KMS-11 (cell line): ENCODE data around the gene SHMT2.
"Not testable (repeated sequence)": the region's sequence is repeated elsewhere in the genome, so short reads cannot be mapped to it uniquely, and the experiment has no call there.

Source experiments
- H2AFZ ChIP-seq: fragments of 200-600 bp; sonication (generic); 2 replicates; pipeline ENCODE4 v1.6.1; 2016; ENCODE audit warnings: antibody characterized with exemption, mixed run types, low read depth
- H3K27ac ChIP-seq: fragments of 200-600 bp; sonication (generic); 2 replicates; pipeline ENCODE4 v1.6.1; 2016; ENCODE audit warnings: mild to moderate bottlenecking, mixed run types
- H3K27me3 ChIP-seq: fragments of 200-600 bp; sonication (generic); 2 replicates; pipeline ENCODE4 v1.6.1; 2017; ENCODE audit warnings: mild to moderate bottlenecking, low read depth, mixed run types, moderate library complexity; ENCODE audit not compliant: insufficient read depth
- H3K36me3 ChIP-seq: fragments of 200-600 bp; sonication (generic); 2 replicates; pipeline ENCODE4 v1.6.1; 2017; ENCODE audit warnings: mild to moderate bottlenecking, mixed run types; ENCODE audit not compliant: insufficient read depth
- H3K4me1 ChIP-seq: fragments of 200-600 bp; sonication (generic); 2 replicates; pipeline ENCODE4 v1.6.1; 2016; ENCODE audit warnings: mild to moderate bottlenecking, low read depth, mixed run types; ENCODE audit not compliant: poor library complexity, severe bottlenecking
- H3K4me2 ChIP-seq: fragments of 200-600 bp; sonication (generic); 2 replicates; pipeline ENCODE4 v1.7.0; 2016; ENCODE audit warnings: mild to moderate bottlenecking, mixed run types
- H3K4me3 ChIP-seq: fragments of 200-600 bp; sonication (generic); IDR thresholded peaks from 2 replicates; pipeline ENCODE4 v1.6.1; 2017; ENCODE audit warnings: low read depth, low read length, mixed read lengths; ENCODE audit not compliant: insufficient read depth
- H3K79me2 ChIP-seq: fragments of 200-600 bp; sonication (generic); 2 replicates; pipeline ENCODE4 v1.6.1; 2016; ENCODE audit warnings: low read depth, mixed run types; ENCODE audit not compliant: insufficient read depth
- H3K9ac ChIP-seq: fragments of 200-600 bp; sonication (generic); 2 replicates; pipeline ENCODE4 v1.6.1; 2016; ENCODE audit warnings: mild to moderate bottlenecking, mixed run types
- H4K20me1 ChIP-seq: fragments of 200-600 bp; sonication (generic); 2 replicates; pipeline ENCODE4 v1.6.1; 2016; ENCODE audit warnings: mild to moderate bottlenecking, mixed run types; ENCODE audit not compliant: insufficient read depth
- TF ChIP-seq, protein P1 (sequence below): fragments of 200-600 bp; sonication (generic); conservative IDR thresholded peaks from 2 replicates; pipeline ENCODE4 v1.6.1; 2017; ENCODE audit warnings: low read depth, mild to moderate bottlenecking, antibody characterized with exemption, low read length, moderate library complexity, mixed read lengths

SHMT2 gene

DNA sequence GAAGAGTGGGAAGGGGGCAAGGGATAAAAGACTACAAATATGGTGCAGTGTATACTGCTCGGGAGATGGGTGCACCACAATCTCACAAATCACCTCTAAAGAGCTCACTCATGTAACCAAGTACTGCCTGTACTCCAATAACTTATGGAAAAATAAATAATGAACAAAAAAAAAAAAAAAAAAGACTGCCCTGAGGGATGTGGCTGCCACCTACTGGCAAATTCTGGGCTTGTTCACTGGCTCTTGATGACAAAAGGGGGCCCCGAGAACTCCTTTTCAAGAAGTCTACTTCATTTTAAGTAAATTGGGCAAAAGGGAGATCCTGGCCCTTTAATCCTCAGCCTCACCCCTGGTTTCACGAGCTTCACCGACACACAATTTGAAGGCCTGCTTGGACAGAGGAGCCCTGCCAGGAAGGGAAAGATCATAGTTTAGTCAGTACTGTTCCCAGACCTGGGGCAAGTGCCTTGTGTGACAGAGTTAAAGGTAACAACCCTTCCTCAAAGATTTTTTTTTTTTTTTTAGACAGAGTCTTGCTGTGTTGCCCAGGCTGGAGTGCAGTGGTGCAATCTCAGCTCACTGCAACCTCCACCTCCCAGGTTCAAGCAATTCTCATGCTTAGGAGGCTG lies 47.5 kb downstream of the SHMT2 start:
- Histone ChIP-seq H3K36me3 (no peaks in the 10 kb centered on the region), H3K4me3 (no peak overlapping the region), H3K4me1 (no peaks in the 10 kb centered on the region), H3K9ac (no peak overlapping the region), H3K4me2 (no peak overlapping the region), H3K27me3 (no peaks in the 10 kb centered on the region), H4K20me1 (no peaks in the 10 kb centered on the region), H2AFZ (no peak overlapping the region), H3K27ac (no peak overlapping the region), H3K79me2 (no peaks in the 10 kb centered on the region)
- TF ChIP-seq, protein P1, sequence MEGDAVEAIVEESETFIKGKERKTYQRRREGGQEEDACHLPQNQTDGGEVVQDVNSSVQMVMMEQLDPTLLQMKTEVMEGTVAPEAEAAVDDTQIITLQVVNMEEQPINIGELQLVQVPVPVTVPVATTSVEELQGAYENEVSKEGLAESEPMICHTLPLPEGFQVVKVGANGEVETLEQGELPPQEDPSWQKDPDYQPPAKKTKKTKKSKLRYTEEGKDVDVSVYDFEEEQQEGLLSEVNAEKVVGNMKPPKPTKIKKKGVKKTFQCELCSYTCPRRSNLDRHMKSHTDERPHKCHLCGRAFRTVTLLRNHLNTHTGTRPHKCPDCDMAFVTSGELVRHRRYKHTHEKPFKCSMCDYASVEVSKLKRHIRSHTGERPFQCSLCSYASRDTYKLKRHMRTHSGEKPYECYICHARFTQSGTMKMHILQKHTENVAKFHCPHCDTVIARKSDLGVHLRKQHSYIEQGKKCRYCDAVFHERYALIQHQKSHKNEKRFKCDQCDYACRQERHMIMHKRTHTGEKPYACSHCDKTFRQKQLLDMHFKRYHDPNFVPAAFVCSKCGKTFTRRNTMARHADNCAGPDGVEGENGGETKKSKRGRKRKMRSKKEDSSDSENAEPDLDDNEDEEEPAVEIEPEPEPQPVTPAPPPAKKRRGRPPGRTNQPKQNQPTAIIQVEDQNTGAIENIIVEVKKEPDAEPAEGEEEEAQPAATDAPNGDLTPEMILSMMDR, result peak; percentile 62

DNA sequence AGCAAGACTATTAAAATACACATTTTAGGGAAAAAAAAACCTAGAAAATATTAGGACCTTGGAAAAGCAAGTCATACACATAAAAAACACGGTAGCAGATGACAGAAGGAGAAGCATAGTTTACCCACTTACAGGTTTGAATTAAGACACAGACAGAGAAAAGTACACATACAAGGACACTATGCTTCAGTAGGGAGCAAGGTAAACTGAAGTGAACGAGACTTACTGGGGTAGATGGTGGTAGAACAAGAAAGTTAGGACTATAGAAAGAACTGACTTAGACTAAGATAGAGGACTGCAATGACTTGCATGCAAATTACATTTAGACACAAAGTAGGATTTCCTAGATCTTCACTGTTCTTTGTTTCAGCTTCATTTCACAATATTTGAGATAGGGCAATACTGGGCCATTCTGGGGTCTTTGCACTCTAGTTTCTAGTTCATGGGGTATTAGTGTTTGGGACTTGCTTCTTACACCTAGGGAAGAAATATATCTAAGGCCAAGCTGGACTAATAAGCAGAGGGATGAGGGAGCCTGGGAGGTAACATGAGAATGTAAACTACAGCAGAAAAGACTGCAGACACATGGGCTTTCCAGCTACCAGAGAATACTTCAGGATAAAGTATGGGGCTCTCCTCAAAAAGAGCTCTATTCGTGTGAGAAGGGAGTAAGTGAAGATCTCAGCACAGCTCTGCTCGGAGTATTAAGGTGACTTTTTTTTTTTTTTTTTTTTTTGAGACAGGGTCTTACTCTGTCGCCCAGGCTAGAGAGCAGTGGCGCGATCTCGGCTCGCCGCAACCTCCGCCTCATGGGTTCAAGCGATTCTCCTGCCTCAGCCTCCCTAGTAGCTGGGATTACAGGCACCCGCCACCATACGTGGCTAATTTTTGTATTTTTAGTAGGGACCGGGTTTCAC lies 49.2 kb downstream of the SHMT2 start:
- Histone ChIP-seq H2AFZ (no peak overlapping the region), H3K36me3 (no peaks in the 10 kb centered on the region), H3K27ac (no peak overlapping the region), H3K9ac (no peak overlapping the region), H3K79me2 (no peaks in the 10 kb centered on the region), H3K4me1 (no peaks in the 10 kb centered on the region), H4K20me1 (no peaks in the 10 kb centered on the region), H3K4me2 (no peak overlapping the region), H3K27me3 (no peaks in the 10 kb centered on the region), H3K4me3 (no peak overlapping the region)
- TF ChIP-seq, protein P1, result no peak

DNA sequence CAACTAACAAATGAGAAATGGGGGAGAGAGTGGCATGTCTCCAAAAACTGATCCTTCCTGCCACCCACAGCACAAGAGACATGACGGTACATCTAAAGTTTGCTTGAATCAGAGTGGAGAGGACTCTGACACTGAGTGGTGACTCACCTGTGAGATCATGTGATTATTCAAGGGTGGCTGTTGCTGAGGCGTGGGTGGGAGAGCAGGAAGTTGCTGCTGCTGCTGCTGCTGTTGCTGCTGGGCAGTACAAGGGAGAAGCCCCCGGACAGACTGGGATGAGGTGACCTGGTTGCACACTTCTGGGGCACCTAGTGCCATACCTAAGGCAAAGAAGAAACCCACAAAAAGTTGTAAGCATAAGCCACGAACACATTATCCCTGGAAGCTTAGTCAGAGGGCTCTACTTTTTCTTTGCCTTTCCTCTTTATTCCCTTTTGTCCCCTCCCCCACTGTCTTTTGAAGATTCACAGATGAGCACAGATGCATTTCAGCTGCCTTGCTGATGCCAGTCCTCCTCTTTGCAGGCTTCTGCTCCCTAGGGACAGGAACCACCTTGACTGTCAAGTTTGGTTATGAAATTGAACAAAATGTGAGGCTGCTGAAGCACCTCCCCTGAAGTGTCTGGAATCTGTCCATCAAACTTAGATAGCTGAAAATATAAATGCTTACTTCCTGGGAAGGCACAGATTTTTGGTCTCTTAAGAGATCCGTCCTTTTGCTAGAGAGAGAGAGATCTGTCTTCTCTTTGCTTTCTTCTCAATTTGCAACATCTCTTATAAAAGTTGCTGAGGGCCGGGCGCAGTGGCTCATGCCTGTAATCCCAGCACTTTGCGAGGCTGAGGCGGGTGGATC lies 50.9 kb downstream of the SHMT2 start:
- TF ChIP-seq, protein P1, result no peak
- Histone ChIP-seq H3K4me3 (no peak overlapping the region), H3K27ac (no peak overlapping the region), H3K36me3 (no peaks in the 10 kb centered on the region), H4K20me1 (no peaks in the 10 kb centered on the region), H3K79me2 (no peaks in the 10 kb centered on the region), H3K4me2 (no peak overlapping the region), H3K27me3 (no peaks in the 10 kb centered on the region), H3K4me1 (no peaks in the 10 kb centered on the region), H3K9ac (no peak overlapping the region), H2AFZ (no peak overlapping the region)

DNA sequence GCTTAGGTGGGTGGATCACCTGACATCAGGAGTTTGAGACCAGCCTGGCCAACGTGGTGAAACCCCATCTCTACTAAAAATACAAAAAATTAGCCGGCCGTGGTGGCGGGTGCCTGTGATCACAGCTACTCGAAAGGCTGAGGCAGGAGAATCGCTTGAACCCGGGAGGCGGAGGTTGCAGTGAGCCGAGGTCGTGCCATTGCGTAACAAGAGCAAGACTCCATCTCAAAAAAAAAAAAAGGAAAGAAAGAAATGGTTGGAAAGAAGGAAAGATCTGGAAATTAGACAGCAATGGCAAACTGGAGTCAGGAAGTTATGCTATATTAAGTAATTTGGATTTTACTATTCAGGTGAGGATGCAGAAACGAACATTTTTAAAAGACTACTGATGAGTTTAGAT lies 52.6 kb downstream of the SHMT2 start:
- not testable (repeated sequence) for H3K4me2 ChIP-seq, H3K4me1 ChIP-seq, H3K9ac ChIP-seq, H4K20me1 ChIP-seq, H3K4me3 ChIP-seq, H3K79me2 ChIP-seq, H2AFZ ChIP-seq, H3K36me3 ChIP-seq, H3K27ac ChIP-seq, H3K27me3 ChIP-seq
